HG03108 (cell line): Measurements from ENCODE around the gene CACNA2D3.

ENCODE experiments used
- ATAC-seq: cut with Tn5 transposase; IDR thresholded peaks from one replicate; pipeline ENCODE4 v1.9.1; 2021; ENCODE audit warnings: moderate library complexity; ENCODE audit not compliant: unreplicated experiment

Gene CACNA2D3

DNA sequence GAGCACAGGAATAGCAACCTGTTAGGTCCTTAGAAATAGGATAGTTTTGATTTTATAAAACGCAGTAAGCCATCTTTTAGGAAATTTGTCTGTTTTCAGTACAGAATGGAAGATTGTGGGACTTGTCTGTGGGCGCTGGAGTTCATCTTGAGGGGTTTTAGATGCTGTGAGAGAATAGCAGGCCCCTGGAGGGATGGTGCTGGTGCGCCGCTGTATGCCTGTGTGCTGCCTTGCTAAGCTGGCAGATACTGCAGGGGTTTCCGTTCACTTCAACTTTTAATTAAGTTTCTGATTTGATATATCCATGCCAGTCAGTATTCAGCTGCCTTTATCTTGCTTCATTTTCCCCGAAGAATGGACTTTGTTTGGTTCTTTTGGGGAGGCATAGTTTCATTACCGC, 4.2 kb downstream of the CACNA2D3 start:
- ATAC-seq, result no peak

DNA sequence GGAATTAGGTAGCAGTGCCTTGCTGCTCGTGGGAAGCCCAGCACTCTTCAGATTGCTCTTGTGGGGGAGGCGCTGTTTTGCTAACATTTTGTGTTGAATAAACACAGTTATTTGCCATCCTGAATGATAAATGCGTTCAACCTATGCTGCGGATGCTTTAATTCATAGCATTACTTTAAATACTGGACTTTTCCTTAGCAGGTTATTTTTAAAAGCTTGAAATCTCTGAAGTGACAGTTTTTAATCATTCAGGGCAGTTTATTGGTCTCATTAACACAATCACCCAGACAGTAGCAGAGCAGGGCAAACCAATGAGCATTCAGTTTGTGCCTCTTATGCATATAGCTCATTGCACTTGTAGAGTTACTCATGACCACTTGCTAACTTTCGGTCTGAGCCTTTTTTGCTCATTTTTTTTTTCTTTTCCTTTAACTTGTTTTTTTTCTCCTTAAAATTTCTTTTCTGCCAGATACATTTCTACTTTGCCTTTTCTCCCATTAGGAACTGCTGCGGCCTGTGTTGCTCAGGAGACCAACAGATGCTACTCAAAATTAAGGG, 5.2 kb downstream of the CACNA2D3 start:
- no peak for ATAC-seq

DNA sequence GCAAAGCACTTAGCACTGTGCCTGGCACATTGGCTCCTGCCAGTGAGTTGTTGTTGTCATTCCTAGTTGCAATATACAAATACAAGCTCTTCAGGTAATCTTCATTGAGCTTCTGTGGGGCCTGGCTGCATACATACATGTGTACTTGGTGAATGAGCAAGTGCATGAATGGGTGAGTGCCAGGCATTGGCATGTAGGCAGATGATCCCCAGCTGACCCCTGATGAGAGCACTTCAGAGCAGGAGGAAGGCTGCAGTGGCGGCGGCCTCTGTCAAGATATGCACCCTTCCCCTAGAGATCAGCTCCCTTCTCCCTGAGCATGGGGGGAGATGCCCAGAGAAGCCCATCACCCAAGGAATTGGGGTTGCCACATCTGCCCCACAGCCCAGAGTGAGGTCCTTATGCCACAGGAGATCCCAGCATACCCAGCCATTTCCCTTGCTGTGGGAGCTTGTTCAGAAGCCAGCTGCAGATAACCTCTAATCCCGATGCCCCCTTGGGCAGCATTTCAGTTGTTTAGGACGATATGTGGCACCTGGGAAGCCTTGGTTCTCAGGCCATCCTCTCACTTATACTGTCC, 8.8 kb downstream of the CACNA2D3 start:
- no peak for ATAC-seq

DNA sequence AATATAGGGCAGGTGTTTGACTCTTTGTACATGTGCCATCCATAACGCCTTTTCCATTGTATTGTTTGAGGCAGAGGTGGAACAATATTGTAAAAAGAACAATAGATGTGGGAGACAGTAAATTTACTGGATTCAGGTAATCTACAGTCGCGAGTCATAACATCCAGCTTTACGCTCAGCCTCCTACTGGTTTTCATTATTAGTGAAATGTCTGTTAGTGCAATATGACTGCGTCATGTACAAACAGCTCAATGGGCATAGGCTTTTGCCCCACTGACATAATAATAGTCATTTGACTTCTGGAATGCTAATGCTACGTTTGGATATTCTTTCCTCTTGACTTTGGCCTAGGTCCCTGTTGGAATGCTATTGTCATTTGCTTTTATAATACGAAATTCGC, 9.5 kb downstream of the CACNA2D3 start:
- no peak for ATAC-seq

DNA sequence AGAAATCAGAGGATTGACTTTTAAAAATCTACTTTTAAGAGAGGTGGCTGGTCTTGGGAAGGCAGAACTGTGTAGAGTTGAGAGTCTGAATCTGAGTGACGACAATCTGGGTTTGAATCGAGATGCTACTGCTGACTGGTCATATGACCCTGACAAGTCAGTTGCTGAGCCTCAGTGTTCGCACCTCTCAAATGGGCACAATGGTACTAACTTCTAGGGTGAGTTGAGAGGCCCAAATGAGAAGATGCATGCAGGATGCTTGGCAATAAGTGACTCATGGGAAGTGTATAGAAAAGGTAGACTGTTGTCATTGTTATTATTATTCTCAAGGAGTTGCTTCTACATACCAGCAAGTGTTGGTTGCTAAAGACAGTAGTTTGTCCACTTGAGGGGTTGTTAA, 10.3 kb downstream of the CACNA2D3 start:
- no peak for ATAC-seq

DNA sequence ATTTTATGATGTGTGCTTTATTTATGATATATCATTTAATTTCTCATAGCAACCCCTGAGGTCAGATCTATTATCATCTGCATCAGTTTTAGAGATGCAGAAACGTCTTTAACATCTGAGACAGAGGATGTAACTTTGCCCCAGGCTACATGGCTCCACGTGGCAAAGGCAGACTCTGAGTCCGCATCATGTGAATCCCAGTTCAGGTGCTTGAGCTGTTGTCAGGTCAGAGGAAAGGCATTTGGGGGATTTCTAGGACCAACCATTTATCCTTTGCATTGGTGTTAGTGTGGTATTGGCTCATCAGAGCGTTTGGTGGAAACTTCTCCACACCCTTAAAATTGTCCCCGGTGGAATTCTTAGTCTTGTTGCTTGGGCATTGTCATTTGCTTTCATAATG, 10.8 kb downstream of the CACNA2D3 start:
- no peak for ATAC-seq

DNA sequence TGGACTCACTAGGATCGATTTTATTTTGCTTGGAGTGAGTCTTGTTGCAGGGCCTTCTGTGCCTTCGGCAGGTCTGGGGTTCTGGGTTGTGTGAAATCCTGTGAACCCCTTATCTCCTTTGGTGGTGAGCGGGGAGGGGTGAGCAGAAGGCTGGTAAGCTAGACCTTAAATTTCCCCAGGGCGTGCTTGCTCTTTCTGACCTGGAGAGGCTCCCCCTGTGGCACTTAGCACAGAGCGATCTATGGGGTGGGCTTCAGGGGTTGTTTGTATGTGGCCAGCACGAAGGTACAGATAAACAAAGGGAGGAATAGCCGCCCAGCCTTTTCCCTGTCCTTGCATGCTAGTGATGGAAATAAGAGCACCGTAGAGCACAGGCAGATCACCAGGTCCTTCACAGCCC, 11.8 kb downstream of the CACNA2D3 start:
- no peak for ATAC-seq

DNA sequence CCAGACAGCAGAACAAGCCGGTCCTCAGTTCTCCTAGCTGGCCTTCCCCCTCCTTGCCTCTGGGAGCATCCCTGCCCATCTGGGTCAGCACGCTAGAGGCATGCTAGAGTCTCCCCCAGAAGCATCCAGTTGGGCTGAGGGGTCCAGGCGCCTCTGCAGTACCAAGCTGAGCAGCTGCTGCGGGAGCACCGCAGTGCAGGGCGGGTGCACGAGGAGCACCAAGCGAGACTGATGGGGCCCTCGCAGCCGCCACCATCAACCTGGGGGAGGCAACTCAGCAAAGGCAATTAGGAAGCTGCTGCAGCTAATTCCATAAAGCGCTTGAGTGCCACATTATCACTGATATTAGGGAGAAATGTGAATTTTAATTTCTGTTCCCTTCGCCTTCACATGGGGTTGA, 12.4 kb downstream of the CACNA2D3 start:
- ATAC-seq, result no peak

DNA sequence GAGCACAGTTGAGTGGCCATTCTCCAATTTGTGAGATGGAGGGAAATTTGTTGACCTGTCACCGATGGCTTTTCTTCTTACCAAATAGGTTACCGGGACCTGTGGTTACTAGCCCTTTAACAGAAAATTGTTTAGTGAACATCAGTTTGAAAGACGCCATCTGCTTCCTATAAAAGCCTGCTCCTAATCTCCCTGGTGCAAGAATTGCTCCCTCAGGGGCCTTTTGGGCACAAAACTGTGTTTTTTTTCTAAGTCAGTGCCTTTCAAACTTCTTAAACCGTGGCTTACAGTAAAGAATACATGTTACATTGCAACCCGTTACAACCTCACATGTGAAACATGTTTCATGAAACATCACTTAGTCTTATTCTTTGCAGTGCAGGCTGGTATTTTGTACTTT, 15.0 kb downstream of the CACNA2D3 start:
- no peak for ATAC-seq

DNA sequence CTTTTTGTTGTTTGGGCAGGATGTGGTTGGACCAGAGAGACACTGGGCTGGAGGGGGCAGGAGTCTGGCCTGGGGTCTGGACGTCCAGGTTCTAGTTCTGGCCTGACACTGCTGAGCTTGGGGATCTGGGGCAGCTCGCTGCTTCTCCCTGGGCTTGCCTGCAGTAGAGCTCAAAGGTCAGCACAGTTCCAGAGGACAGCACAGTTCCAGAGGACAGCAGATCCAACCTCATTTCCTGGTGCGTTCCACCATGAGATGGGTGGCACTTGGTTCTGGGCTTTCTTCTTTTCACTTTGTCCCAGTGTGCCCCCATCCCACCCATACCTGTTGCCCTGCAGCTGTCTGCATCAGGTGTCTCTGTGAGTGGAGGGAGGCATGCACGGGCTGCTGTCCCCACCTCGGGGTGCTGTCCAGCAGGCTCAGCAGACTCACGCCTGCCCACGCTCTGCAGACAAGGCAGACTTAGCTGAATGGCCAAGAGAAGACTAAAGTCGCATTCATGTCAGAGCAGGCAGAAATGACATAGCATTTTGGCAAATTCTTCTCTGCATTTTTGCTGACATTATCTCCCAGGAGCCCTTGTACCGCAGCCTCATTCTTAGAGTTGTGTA, 16.7 kb downstream of the CACNA2D3 start:
- ATAC-seq, result no peak

DNA sequence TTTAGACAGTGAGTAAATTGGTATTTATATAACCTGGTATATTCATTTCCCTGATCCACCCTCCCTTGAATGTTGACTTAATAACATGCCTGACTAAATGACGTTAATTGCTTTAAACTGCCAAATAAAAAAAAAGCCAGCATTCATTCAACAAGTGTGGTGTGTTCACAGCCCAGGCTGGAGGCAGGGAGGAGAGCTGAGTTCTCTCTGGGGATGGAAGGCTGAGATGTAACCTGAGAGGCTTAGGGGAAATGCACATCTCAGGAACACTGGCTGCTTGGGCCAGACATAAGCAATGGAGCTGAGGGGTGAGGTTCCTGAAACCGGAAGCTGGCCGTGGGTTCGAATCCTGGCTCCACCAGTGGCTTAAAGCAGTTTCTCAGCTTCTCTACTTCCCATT, 17.3 kb downstream of the CACNA2D3 start:
- no peak for ATAC-seq

DNA sequence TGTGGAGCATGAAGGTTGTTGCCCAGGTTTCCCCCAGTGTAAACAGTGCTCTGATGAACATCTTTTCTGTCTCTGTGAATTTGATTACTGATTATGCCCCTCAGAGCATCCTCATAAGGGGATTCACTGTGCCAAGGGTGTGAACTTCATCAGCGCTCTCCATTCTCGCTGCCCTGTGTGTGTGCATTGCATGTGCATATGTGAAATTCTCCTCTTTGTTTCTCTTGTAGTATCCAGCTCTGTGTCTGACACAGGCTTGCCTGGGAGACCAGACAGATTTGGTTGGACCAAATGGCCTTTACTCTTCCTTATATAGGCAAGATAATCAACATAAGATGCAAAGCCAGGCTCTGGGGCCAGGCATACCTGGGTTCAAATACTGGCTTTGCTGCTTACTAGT, 21.9 kb downstream of the CACNA2D3 start:
- no peak for ATAC-seq

DNA sequence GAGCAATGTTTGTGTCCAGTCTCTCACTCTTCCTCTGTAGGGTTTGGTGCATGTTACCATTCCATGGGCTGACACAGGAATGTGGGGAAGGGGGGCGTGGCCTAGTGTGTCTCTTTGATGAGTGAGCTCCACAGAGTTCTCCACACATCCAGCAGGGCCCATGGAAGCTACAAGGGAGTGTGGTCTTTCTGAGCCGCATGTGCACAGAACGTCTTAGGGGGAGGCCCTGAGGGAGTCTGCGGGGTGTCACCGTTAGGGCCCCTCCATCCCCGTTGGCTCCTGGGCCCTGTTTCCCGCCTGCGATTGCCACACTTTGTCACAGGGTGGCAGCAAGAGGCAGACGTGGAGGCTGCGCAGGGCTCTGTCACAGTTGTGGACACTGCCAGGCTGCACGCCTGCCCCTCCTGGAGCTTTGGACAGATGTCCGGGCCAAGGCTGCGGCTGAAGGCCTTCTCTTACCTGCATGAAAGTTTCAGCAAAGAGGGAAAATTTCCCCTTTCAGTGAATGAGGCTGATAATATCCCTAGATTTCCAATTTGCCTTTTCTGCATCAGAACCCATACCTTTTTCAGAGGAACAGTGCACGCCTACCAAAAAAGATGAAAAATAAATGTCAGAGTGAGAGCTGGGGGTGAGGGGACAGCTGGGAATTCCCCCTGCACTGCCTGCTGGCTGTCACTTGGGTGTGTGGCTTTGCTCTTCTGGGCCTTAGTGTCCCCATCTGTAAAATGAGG, 24.3 kb downstream of the CACNA2D3 start:
- ATAC-seq, result no peak

DNA sequence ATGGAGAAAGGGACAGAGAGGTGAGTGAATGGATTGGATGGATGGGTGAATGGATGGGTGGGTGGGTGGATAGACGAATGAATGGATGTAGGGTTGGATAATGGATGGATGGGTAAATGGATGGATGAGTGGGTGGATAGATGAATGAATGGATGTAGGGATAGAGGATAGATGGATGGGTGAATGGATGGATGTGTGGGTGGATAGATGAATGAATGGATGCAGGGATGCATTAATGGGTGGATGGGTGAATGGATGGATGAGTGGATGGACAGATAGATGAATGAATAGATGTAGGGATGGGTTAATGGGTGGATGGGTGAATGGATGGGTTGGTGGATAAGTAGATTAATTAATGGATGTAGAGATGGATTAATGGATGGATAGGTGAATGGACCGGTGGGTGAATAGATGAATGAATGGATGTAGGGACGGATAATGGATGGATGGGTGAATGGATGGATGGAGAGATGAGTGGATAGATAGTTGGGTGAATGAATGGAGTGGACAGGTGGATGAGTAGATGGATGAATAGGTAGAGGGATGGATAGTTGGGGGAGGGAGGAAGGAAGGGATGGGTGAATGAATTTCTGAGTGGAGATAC, 28.6 kb downstream of the CACNA2D3 start:
- no peak for ATAC-seq

DNA sequence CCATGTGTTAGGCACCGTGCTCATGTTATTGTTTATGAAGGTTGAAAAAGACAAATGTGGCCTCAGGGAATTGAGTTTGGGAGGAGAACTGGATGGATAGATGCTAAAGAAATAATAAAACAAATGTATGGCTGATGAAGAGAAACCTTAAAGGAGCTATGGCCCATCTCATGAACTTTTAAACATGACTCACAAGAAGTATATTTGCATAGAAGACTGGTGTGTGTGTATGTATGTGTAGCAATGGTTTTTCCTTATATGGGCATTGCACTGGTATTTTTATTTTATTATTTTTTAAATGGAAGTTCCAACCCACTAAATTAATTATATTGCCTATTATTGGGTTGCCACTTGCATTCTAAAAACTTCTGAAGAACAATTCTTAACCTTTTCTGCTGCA, 31.1 kb downstream of the CACNA2D3 start:
- ATAC-seq, result no peak

DNA sequence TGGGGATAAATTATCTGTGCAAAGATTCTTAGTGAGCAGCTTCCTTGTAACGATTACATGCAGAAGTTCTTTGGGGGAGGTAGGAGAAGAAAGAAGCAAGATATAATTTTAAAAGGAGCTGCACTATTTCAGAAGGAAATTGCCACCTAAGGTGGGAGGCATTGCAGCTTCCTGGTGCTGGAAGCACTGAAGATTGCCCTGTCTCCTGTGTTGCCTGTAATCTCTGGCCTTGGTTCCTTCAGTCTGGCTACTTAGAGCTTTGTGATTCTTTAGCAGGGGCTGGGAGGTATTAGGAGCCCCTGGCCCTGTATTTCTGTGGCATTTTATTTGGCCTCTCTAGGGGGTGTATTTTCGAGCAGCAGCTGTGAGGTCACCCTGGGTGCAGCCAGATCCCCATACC, 35.5 kb downstream of the CACNA2D3 start:
- ATAC-seq, result no peak

DNA sequence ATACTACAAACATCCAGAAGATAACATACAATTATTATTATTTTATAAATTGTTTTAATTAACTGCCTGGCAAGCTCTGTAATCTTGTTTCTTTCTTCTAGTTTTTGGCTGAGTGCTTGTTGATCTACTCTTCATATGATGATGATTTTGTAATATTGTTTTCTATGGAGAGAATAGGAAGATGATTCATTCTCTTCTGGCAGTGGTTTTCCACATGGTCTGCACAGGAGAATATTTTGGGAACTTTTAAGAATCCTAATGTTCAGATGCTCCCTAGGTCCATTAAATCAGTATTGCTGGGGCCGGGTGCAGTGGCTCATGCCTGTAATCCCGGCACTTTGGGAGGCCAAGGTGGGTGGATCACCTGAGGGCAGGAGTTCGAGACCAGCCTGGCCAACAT, 37.6 kb downstream of the CACNA2D3 start:
- ATAC-seq, result no peak

DNA sequence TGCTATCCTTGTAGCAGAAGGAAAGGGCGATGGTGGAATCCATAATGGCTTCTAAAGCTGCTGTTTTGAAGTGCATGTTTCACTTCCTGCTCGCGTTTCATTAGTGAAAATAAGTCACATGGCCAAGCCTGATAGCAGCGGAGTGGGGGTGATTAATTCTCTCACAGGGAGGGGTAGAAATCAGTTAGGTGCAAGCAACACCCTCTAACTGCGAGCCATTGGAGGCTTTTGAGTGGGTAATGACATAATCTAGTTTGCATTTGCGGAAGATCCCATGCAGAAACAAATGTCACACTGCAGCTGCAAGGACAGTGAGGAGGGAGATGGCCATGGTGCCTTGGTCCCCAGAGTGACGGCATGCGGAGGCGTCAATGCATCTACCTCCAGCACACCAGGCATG, 41.1 kb downstream of the CACNA2D3 start:
- no peak for ATAC-seq

DNA sequence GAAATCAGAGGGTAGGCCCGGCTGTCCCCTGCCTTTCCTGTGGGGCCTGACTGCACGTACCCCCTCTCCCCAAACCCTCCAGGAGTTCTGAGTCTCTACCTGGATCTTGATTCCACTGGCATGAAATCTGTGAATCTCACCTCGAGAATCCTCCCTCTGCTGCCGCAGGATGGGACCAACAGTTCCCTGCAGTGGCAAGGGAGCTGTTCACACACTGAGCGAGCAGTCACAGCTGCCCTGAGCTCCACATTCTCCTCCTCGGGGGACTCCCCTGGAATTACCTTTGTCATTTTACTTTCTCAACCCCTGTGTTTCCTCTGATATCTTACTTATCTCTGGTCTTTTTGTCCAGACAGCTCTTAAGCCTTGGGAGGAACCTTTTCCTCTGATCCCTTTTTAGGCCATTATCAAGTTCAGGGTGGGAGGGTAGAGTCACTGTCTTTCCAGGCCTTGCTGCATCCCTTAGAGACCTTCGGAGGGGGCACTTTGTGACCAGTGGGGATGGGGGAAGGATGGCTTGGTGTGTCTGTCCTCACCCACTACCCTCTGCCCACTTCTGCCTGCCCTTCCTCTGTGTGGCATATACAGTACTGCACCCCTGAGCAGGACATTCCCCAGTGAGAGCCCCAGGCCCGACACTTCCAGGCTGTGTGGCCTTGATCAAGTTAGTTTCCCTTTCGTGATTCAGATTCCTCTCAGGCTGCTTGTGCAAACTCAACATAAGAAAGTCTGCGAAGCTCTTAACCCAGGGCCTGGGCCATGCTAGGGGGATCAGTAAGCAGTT, 42.0 kb downstream of the CACNA2D3 start:
- no peak for ATAC-seq

DNA sequence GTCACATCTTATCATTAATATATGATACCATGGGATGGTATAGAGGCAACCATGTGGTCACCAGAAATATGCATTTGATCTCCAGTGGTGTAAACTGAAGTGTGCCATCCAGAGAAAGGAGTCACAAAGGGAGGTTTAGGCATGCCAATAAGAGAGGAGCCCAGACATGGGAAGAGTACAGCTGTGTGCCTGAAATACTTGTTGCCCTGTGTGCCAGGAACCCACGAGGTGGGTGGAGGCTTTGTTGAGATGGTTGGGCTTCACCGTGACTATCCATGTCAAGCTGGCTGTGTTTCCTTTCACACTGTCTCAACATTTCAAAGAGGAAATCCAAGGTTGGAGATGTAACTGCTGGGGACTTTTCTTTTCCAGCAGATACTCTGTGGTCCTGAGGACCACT, 43.5 kb downstream of the CACNA2D3 start:
- ATAC-seq, result no peak

DNA sequence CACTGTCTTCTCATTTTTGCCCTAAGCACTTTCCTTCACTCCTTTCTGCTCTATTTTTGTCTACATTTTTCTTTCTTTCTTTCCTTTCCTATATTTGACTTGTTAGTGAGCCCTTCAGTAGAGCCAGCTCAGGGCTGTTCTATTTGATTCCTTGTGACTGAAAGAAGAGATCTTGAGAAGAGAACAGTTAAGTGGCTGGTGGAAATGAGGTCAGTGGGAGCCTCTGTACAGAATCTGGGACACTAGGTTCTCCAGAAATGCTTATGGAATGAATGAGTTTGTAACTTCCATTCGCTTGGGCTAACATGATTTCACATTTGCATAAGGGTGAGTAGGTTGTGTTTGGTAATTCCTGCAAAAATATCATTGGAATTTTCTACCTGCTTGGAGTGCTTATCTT, 45.6 kb downstream of the CACNA2D3 start:
- ATAC-seq, result no peak
